Endodermal cell (in vitro differentiated cells): ENCODE data around the gene TMEM121B. TPM values are rescaled to one million over a fixed set of nuclear protein-coding genes. Genes with fewer than 3 reads are reported as not detected.

Experiments used
- DNase-seq: peaks from one replicate; pipeline ENCODE4 v3.0.0-alpha.2; 2017
- H3K27ac ChIP-seq: 2 replicates; pipeline ENCODE4 v1.5.1; 2013; ENCODE audit warnings: mild to moderate bottlenecking, low read depth, low read length, moderate library complexity
- H3K27me3 ChIP-seq: 2 replicates; pipeline ENCODE4 v1.6.1; 2013; ENCODE audit warnings: mild to moderate bottlenecking, low read length, moderate library complexity; ENCODE audit not compliant: insufficient read depth, control insufficient read depth, poor library complexity, severe bottlenecking
- H3K36me3 ChIP-seq: 2 replicates; pipeline ENCODE4 v1.7.0; 2013; ENCODE audit warnings: mild to moderate bottlenecking, low read length, moderate library complexity; ENCODE audit not compliant: control insufficient read depth, insufficient read depth
- H3K4me1 ChIP-seq: one replicate; pipeline ENCODE4 v1.7.0; 2013; ENCODE audit warnings: low read length; ENCODE audit not compliant: control insufficient read depth, insufficient read depth
- H3K4me3 ChIP-seq: 2 replicates; pipeline ENCODE4 v1.5.1; 2013; ENCODE audit warnings: mild to moderate bottlenecking, low read length, moderate library complexity
- H3K9ac ChIP-seq: 2 replicates; pipeline ENCODE4 v1.6.1; 2013; ENCODE audit warnings: mild to moderate bottlenecking, low read length, moderate library complexity; ENCODE audit not compliant: poor library complexity, severe bottlenecking; ENCODE audit errors: extremely low read depth
- H3K9me3 ChIP-seq: 2 replicates; pipeline ENCODE4 v1.6.1; 2013; ENCODE audit warnings: mild to moderate bottlenecking, low read length, moderate library complexity; ENCODE audit not compliant: control insufficient read depth
- H3K27ac Mint-ChIP-seq: 2 replicates; pipeline ENCODE4 v1.8.0; 2020; ENCODE audit warnings: mixed read lengths
- H3K27me3 Mint-ChIP-seq: 2 replicates; pipeline ENCODE4 v1.8.0; 2021; ENCODE audit warnings: mild to moderate bottlenecking, mixed read lengths; ENCODE audit not compliant: insufficient read depth
- H3K36me3 Mint-ChIP-seq: 2 replicates; pipeline ENCODE4 v1.8.0; 2020; ENCODE audit warnings: low read depth, mixed read lengths
- H3K4me1 Mint-ChIP-seq: 2 replicates; pipeline ENCODE4 v1.8.0; 2020; ENCODE audit warnings: mixed read lengths
- H3K4me3 Mint-ChIP-seq: 2 replicates; pipeline ENCODE4 v1.8.0; 2020; ENCODE audit warnings: mild to moderate bottlenecking, moderate library complexity, mixed read lengths
- H3K9me3 Mint-ChIP-seq: 2 replicates; pipeline ENCODE4 v1.8.0; 2020; ENCODE audit warnings: mild to moderate bottlenecking, mixed read lengths
- WGBS, 2 experiments: methylation state at CpG; one replicate each; pipeline versions ENCODE4 v1.1.5 to v1.1.7; 2013; ENCODE audit warnings: missing lambda C conversion rate in 2 of 2, mixed read lengths in 1 of 2; ENCODE audit not compliant: insufficient coverage in 1 of 2, insufficient read length in 1 of 2; 5-methylcytosine and 5-hydroxymethylcytosine counted together
- total RNA-seq, 2 donors: library from RNA; stranded (reverse); fragmentation: NEBNext Ultra II Directional in 1 of 2; extraction: Animal tissue kit (Norgen Biotek cat#: 25700) in 1 of 2; gene quantifications; 2 replicates in 1 of 2; 3 replicates in 1 of 2; pipeline ENCODE4 v1.2.1, GENCODE V29; 2021
- TF ChIP-seq, protein P1 (sequence below): fragments of 200-600 bp; sonication (generic); conservative IDR thresholded peaks from 2 replicates; pipeline ENCODE4 v1.5.0; 2021; ENCODE audit warnings: antibody characterized with exemption, mild to moderate bottlenecking

TMEM121B gene
- total RNA-seq, 2 donors from 2014 or later, result 8.9 to 10.9 TPM

DNA sequence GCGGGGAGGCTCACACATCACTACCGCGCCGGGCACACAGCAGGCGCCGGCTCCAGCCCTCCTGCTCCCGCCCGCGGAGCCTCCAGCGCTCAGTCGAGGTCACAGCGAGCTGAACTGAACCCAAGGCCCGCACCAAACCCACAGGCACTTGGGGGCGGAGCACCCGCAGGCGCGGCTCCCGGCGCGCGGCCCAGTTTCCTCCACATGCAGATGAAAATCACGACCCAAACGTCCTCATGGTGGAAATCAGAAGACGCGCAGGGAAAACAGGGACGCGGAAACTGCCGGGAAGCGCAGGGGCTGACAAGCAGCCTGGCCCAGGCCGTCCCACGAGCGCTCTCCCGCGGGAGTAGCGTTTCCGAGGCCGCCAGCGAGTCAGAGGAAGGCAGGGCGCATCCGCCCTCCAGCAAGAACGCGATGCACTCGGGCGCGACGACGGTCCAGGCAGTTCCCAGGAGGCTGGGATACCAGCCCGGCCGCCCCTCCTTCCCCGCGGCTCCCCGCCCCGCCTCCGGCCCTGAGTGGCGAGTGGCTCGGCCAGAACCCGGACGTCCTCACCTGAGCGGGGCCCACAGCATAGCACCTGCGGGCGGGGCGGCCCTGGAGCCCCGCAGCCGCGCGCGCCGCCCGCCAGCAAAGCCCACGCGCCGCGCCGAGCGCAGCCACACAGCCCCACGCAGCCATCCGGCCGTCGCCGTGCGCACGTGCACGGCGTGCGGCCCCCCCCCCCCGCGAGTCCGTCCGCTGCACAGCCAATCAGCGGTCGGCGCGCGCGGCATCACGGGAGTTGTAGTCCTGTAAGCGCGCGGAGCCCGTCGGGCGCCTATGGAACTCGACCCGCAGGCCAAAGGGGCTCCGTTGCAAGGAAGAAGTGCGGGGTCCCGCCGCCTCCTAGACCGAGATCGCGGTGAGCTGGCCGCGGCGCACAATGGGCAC, 37.7 kb upstream of the TMEM121B start, which contains the start of gene HDHD5:
HDHD5 (minus strand) TSS at position 710 of the 936 bp plus-strand sequence; CDS start at position 684, 26 bp downstream.
- Mint-ChIP-seq H3K36me3 (peaks cover 2% of the 10 kb centered on the region), H3K27me3 (no peaks in the 10 kb centered on the region), H3K27ac (peak within 1 kb of the TSS; percentile 48), H3K4me1 (peaks cover 8% of the 10 kb centered on the region), H3K4me3 (peak within 1 kb of the TSS; percentile 69), H3K9me3 (no peaks in the 10 kb centered on the region)
- H3K4me1 ChIP-seq, result no peaks in the 10 kb centered on the region
- TF ChIP-seq, protein P1, sequence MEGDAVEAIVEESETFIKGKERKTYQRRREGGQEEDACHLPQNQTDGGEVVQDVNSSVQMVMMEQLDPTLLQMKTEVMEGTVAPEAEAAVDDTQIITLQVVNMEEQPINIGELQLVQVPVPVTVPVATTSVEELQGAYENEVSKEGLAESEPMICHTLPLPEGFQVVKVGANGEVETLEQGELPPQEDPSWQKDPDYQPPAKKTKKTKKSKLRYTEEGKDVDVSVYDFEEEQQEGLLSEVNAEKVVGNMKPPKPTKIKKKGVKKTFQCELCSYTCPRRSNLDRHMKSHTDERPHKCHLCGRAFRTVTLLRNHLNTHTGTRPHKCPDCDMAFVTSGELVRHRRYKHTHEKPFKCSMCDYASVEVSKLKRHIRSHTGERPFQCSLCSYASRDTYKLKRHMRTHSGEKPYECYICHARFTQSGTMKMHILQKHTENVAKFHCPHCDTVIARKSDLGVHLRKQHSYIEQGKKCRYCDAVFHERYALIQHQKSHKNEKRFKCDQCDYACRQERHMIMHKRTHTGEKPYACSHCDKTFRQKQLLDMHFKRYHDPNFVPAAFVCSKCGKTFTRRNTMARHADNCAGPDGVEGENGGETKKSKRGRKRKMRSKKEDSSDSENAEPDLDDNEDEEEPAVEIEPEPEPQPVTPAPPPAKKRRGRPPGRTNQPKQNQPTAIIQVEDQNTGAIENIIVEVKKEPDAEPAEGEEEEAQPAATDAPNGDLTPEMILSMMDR, result no peak
- peak within 1 kb of the TSS; percentile 86 for H3K4me3 ChIP-seq
- H3K27ac ChIP-seq, result peak within 1 kb of the TSS; percentile 67
- peak within 1 kb of the TSS; percentile 47 for H3K9ac ChIP-seq
- H3K9me3 ChIP-seq, result no peaks in the 10 kb centered on the region
- peaks cover 7% of the 10 kb centered on the region for H3K36me3 ChIP-seq
- WGBS, 2 experiments, result 1 to 2% methylated on average over 42 to 114 of the region's 114 CpGs
- DNase-seq, result peak; percentile 96
- no peaks in the 10 kb centered on the region for H3K27me3 ChIP-seq

DNA sequence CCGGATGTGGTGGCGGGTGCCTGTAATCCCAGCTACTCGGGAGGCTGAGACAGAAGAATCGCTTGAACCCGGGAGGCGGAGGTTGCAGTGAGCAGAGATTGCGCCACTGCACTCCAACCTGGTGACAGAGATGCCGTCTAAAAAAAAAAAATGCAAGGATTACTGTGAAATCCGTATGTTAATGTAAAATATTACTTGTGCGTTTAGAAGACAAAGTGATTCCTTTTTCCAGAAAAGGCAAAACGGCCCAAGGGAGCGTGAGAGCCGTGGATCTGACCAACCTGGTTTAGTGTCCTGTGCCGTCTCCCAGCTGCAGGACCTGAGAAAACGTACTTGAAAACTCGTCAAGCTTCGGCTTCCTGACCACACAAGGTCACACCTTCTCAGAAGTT, 37.0 kb upstream of the TMEM121B start:
- no peaks in the 10 kb centered on the region for H3K9me3 ChIP-seq
- H3K27me3 ChIP-seq, result no peaks in the 10 kb centered on the region
- H3K9ac ChIP-seq, result peak overlapping the region; percentile 47
- DNase-seq, result no peak
- H3K4me1 ChIP-seq, result no peaks in the 10 kb centered on the region
- peak overlapping the region; percentile 86 for H3K4me3 ChIP-seq
- H3K4me3 Mint-ChIP-seq, result peak overlapping the region; percentile 69
- H3K36me3 ChIP-seq, result peaks cover 7% of the 10 kb centered on the region
- TF ChIP-seq, protein P1, result no peak
- H3K36me3 Mint-ChIP-seq, result peaks cover 2% of the 10 kb centered on the region
- peaks cover 8% of the 10 kb centered on the region for H3K4me1 Mint-ChIP-seq
- no peaks in the 10 kb centered on the region for H3K27me3 Mint-ChIP-seq
- 68 to 70% methylated on average over 11 to 17 of the region's 17 CpGs for WGBS, 2 experiments
- no peaks in the 10 kb centered on the region for H3K9me3 Mint-ChIP-seq
- H3K27ac ChIP-seq, result no peak overlapping the region
- H3K27ac Mint-ChIP-seq, result peak overlapping the region; percentile 48

DNA sequence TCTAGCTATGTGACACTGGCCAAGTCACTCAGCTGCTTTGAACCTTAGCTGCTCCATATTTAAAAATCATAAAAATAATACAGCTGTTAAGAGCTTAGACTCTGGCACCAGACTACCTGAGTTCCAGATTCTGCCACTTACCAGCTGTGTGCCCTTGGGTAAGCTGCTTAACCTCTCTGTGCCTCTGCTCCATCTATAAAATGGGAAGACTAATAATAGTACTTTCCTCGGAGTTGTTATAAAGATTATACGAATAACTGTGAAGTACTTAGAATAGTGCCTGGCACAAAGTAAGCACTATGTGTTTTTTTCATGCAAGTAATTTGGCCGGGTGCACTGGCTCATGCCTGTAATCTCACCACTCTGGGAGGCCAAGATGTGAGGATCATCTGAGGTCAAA, 36.6 kb upstream of the TMEM121B start:
- no peak for DNase-seq
- Histone ChIP-seq H3K27me3 (no peaks in the 10 kb centered on the region), H3K9ac (no peak overlapping the region), H3K4me1 (no peaks in the 10 kb centered on the region), H3K4me3 (peak overlapping the region; percentile 86), H3K27ac (no peak overlapping the region), H3K9me3 (no peaks in the 10 kb centered on the region), H3K36me3 (peaks cover 7% of the 10 kb centered on the region)
- Mint-ChIP-seq H3K27ac (no peak overlapping the region), H3K36me3 (peaks cover 2% of the 10 kb centered on the region), H3K4me3 (peak overlapping the region; percentile 69), H3K27me3 (no peaks in the 10 kb centered on the region), H3K4me1 (peaks cover 8% of the 10 kb centered on the region), H3K9me3 (no peaks in the 10 kb centered on the region)
- 89 to 95% methylated on average over 2 to 3 of the region's 3 CpGs for WGBS, 2 experiments
- TF ChIP-seq, protein P1, result no peak
